IPS-NIHi7 (cell line): Measurements from ENCODE around the gene INTS13.
A peak's percentile ranks its signal among the peaks of the same experiment; 100 is the strongest.
"Not testable (repeated sequence)": the region's sequence is repeated elsewhere in the genome, so short reads cannot be mapped to it uniquely, and the experiment has no call there.

Experiments
- DNase-seq: peaks from one replicate; pipeline ENCODE4 v3.0.0; 2012; ENCODE audit warnings: mixed read lengths; ENCODE audit errors: extremely low spot score

Gene INTS13

GRCh38 chr12:26869908-26870459 lies 67.8 kb downstream of the INTS13 start:
- no peak for DNase-seq

- no peak for DNase-seq
Measured at GRCh38 chr12:26869104-26869494, 68.7 kb downstream of the INTS13 start.

GRCh38 chr12:26868447-26869103 lies 69.2 kb downstream of the INTS13 start:
- no peak for DNase-seq

GRCh38 chr12:26867080-26867479 lies 70.7 kb downstream of the INTS13 start:
- DNase-seq: no peak

- no peak for DNase-seq
Measured at GRCh38 chr12:26863515-26863914, 74.3 kb downstream of the INTS13 start.

GRCh38 chr12:26862787-26863186 lies 75.0 kb downstream of the INTS13 start:
- DNase-seq: not testable (repeated sequence)

- DNase-seq: no peak
Measured at GRCh38 chr12:26861690-26862089, 76.1 kb downstream of the INTS13 start.

GRCh38 chr12:26857465-26858176 lies 80.2 kb downstream of the INTS13 start:
- DNase-seq: peak; percentile 41

GRCh38 chr12:26855337-26855736 lies 82.4 kb downstream of the INTS13 start:
- DNase-seq: no peak
